Measurements from ENCODE around the gene ZNF554. TPM values are rescaled to one million over a fixed set of nuclear protein-coding genes. Genes with fewer than 3 reads are reported as not detected.

ZNF554 gene
- total and polyA plus RNA-seq, 2 of the 8 experiments (the other 6 are each of a cell fraction or from before 2014, with no cell fraction given): 1.8 to 5.7 TPM

DNA sequence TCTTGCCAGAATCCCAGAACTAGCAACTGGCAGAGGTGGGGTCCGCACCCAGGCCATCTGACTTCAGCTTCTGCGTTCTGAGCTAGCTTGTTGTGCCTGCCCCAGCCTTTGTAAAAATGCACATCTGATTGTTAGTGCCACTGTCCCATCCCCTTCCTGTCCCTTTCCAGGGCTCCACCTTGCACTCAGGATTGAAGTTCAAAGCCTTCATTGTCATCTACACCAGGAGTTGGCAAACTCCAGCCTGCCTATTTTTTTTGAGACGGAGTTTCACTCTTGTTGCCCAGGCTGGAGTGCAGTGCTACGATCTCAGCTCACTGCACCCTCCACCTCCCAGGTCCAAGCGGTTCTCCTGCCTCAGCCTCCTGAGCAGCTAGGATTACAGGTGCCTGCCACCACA lies 31.4 kb upstream of the ZNF554 start:
- H2BK20ac ChIP-seq (ENCODE audit: low read length): no peak overlapping the region
- no peak overlapping the region for H4K91ac ChIP-seq (replicated peaks; ENCODE audit: insufficient read length, low read length)
- H3K4ac ChIP-seq (replicated peaks; ENCODE audit: insufficient read length, low read depth, low read length): no peak overlapping the region
- CTCF ChIA-PET (ENCODE audit: partially characterized antibody): interaction anchor here (0.6 kb wide), 1 partner anchor 86 kb away, joined by 3 read pairs; no protein-coding TSS in a partner anchor
- H2BK5ac ChIP-seq (ENCODE audit: low read depth, low read length): no peak overlapping the region
- no peak overlapping the region for H2BK15ac ChIP-seq (ENCODE audit: low read length)
- H3K14ac ChIP-seq (ENCODE audit: insufficient read length): no peak overlapping the region
- no peak overlapping the region for H3K56ac ChIP-seq (replicated peaks; ENCODE audit: insufficient read length, low read depth, low read length)
- H2BK120ac ChIP-seq (replicated peaks; ENCODE audit: low read depth, low read length): no peak overlapping the region
- no peak overlapping the region for H3K27ac ChIP-seq (ENCODE audit: low read depth, low read length)
- H3K27me3 ChIP-seq (replicated peaks in 1 of 4; ENCODE audit: control insufficient read depth in 3 of 4, extremely low read depth in 1 of 4, insufficient read depth in 3 of 4, low read length in 3 of 4): no peaks in the 10 kb centered on the region
- no peak overlapping the region for H2BK12ac ChIP-seq (ENCODE audit: low read depth, low read length)
- no peak overlapping the region for H3K4me2 ChIP-seq (ENCODE audit: insufficient read depth in 1 of 2, low read depth in 2 of 2, low read length in 2 of 2)
- H3K36me3 ChIP-seq (ENCODE audit: control insufficient read depth in 2 of 4, insufficient read depth in 4 of 4, low read length in 3 of 4): peaks cover 8 to 32% (median 17%) of the 10 kb centered on the region in 4 experiments
- POLR2A ChIA-PET (ENCODE audit: partially characterized antibody): interaction anchor here (1.7 kb wide), 1 partner anchor 9 kb away, joined by 5 read pairs; no protein-coding TSS in a partner anchor
- H3K18ac ChIP-seq (ENCODE audit: extremely low read depth, low read length): no peak overlapping the region
- H3K23me2 ChIP-seq (ENCODE audit: low read depth, low read length): peaks cover 6% of the 10 kb centered on the region; the same call in 1 of the 2 replicates
- no peak overlapping the region for H3K23ac ChIP-seq (ENCODE audit: insufficient read length)
- no peak overlapping the region for H4K8ac ChIP-seq (ENCODE audit: extremely low read depth, insufficient read depth, low read length)
- H3K79me2 ChIP-seq (ENCODE audit: control insufficient read depth in 1 of 2, insufficient read depth in 2 of 2, low read length in 2 of 2): peaks cover 7 to 44% of the 10 kb centered on the region in 2 experiments; a peak in 3 of 4 replicates
- no peak for DNase-seq (ENCODE audit: low read depth in 1 of 2, low spot score in 2 of 2)
- H2AK5ac ChIP-seq (ENCODE audit: low read depth, low read length): no peak overlapping the region
- H4K20me1 ChIP-seq (replicated peaks in 1 of 2; ENCODE audit: control insufficient read depth in 1 of 2, insufficient read depth in 2 of 2, low read length in 2 of 2): peaks cover 2 to 21% of the 10 kb centered on the region in 2 experiments
- no peak overlapping the region for H2AFZ ChIP-seq (ENCODE audit: low read length)
- H3K4me3 ChIP-seq (ENCODE audit: extremely low read depth in 1 of 4, insufficient read depth in 2 of 4, low read depth in 3 of 4, low read length in 4 of 4): no peak overlapping the region
- FAIRE-seq: no peak
- no peak overlapping the region for H4K5ac ChIP-seq (ENCODE audit: insufficient read length, low read depth, low read length)
- no peaks in the 10 kb centered on the region for H3K9me3 ChIP-seq (ENCODE audit: insufficient read depth in 2 of 2, low read depth in 1 of 2, low read length in 1 of 2)
- H3K79me1 ChIP-seq (ENCODE audit: low read depth, low read length): peaks cover 10% of the 10 kb centered on the region
- no peak overlapping the region for H3K9ac ChIP-seq (replicated peaks in 1 of 4; ENCODE audit: extremely low read depth in 1 of 4, low read depth in 3 of 4, low read length in 3 of 4)
- H3K4me1 ChIP-seq (replicated peaks in 1 of 4; ENCODE audit: control insufficient read depth in 3 of 4, insufficient read depth in 4 of 4, low read length in 3 of 4): peaks cover 0 to 2% (median 0%) of the 10 kb centered on the region in 4 experiments; a peak in 2 of 7 replicates
- WGBS, 2 experiments (ENCODE audit: extremely low coverage in 1 of 2, insufficient coverage in 1 of 2, insufficient read length in 1 of 2, insufficient replicate concordance in 2 of 2, low coverage in 1 of 2, low lambda C conversion rate in 2 of 2, missing lambda C conversion rate in 1 of 2): 94% methylated on average over 5 of the region's 5 CpGs; no CpG with 5 or more reads in 1 of the 2 experiments
- TF ChIP-seq JUND (IDR thresholded peaks at IDR 0.05; ENCODE audit: low read length): no peak
- no peak for TF ChIP-seq HDAC6 (IDR thresholded peaks at IDR 0.05; ENCODE audit: low read depth, low read length)
- TF ChIP-seq RNF2 (IDR thresholded peaks at IDR 0.05; ENCODE audit: borderline replicate concordance, low read depth, low read length, missing control alignments, poor library complexity, severe bottlenecking): no peak
- no peak for TF ChIP-seq SUZ12 (IDR thresholded peaks at IDR 0.05; ENCODE audit: low read length)
- TF ChIP-seq, protein P1, sequence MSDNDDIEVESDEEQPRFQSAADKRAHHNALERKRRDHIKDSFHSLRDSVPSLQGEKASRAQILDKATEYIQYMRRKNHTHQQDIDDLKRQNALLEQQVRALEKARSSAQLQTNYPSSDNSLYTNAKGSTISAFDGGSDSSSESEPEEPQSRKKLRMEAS (IDR thresholded peaks at IDR 0.05): no peak
- TF ChIP-seq BRCA1 (IDR thresholded peaks at IDR 0.05; ENCODE audit: low read depth, low read length): no peak
- TF ChIP-seq TBP (IDR thresholded peaks at IDR 0.05; ENCODE audit: low read depth, low read length): no peak
- TF ChIP-seq, protein P2, sequence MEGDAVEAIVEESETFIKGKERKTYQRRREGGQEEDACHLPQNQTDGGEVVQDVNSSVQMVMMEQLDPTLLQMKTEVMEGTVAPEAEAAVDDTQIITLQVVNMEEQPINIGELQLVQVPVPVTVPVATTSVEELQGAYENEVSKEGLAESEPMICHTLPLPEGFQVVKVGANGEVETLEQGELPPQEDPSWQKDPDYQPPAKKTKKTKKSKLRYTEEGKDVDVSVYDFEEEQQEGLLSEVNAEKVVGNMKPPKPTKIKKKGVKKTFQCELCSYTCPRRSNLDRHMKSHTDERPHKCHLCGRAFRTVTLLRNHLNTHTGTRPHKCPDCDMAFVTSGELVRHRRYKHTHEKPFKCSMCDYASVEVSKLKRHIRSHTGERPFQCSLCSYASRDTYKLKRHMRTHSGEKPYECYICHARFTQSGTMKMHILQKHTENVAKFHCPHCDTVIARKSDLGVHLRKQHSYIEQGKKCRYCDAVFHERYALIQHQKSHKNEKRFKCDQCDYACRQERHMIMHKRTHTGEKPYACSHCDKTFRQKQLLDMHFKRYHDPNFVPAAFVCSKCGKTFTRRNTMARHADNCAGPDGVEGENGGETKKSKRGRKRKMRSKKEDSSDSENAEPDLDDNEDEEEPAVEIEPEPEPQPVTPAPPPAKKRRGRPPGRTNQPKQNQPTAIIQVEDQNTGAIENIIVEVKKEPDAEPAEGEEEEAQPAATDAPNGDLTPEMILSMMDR (IDR thresholded peaks at IDR 0.05; ENCODE audit: control extremely low read depth in 1 of 3, insufficient read depth in 1 of 3, low read depth in 1 of 3, low read length in 3 of 3): no peak
- TF ChIP-seq SP1 (IDR thresholded peaks at IDR 0.05; ENCODE audit: low read depth, low read length): no peak
- no peak for TF ChIP-seq CREB1 (IDR thresholded peaks at IDR 0.05)
